ENCODE data around the gene DHRSX. TPM values are rescaled to one million over a fixed set of nuclear protein-coding genes. Genes with fewer than 3 reads are reported as not detected.

Gene DHRSX
- total and polyA plus RNA-seq, 2 donors (not counting 3 experiments of a cell fraction or from before 2014, with no cell fraction given) = 27.1 to 37.7 TPM

GRCh38 chrX:2450681-2451080, 50.1 kb downstream of the DHRSX start:
- Histone ChIP-seq H3K36me3 (ENCODE audit: control insufficient read depth in 2 of 2, extremely low read depth in 1 of 2, insufficient read depth in 2 of 2, low read length in 2 of 2) (no peaks in the 10 kb centered on the region), H3K27ac (ENCODE audit: insufficient read depth, low read depth, low read length) (no peak overlapping the region), H4K20me1 (replicated peaks; ENCODE audit: control insufficient read depth, extremely low read depth, insufficient read depth, low read length) (no peaks in the 10 kb centered on the region), H3K4me1 (ENCODE audit: control insufficient read depth, extremely low read depth, insufficient read depth, low read length) (no peaks in the 10 kb centered on the region), H3K4me2 (ENCODE audit: insufficient read depth, low read length) (no peak overlapping the region), H2AFZ (ENCODE audit: low read depth, low read length) (no peak overlapping the region), H3K9me3 (replicated peaks; ENCODE audit: control insufficient read depth, insufficient read depth, low read length) (peaks cover 1% of the 10 kb centered on the region), H3K9ac (replicated peaks; ENCODE audit: extremely low read depth, insufficient read depth, low read length) (no peak overlapping the region), H3K9me1 (replicated peaks; ENCODE audit: control insufficient read depth, extremely low read depth, insufficient read depth, low read length) (no peaks in the 10 kb centered on the region), H3K27me3 (ENCODE audit: control insufficient read depth in 2 of 2, insufficient read depth in 2 of 2, low read length in 2 of 2) (no peaks in the 10 kb centered on the region), H3K79me2 (ENCODE audit: control insufficient read depth, insufficient read depth, low read length) (peaks cover 16% of the 10 kb centered on the region), H3K4me3 (replicated peaks in 1 of 3; ENCODE audit: insufficient read depth in 1 of 3, low read depth in 1 of 3, low read length in 3 of 3) (no peak overlapping the region)
- CTCF ChIA-PET = no interaction called here
- DNase-seq (ENCODE audit: low read depth, low spot score) = no peak
- TF ChIP-seq FOS (IDR thresholded peaks at IDR 0.05; ENCODE audit: borderline replicate concordance, insufficient read depth, low read length) (no peak), CTCF (IDR thresholded peaks at IDR 0.05; ENCODE audit: extremely low read depth in 1 of 2, insufficient read depth in 1 of 2, low read depth in 1 of 2, low read length in 2 of 2) (no peak), JUN (IDR thresholded peaks at IDR 0.05; ENCODE audit: borderline replicate concordance, insufficient read depth, insufficient read length, low read depth) (no peak), EZH2 (IDR thresholded peaks at IDR 0.05; ENCODE audit: borderline replicate concordance, low read depth, low read length, severe bottlenecking) (no peak), GATA2 (IDR thresholded peaks at IDR 0.05; ENCODE audit: insufficient read depth, insufficient read length, low read depth, low read length) (no peak)
- dilution Hi-C loops (cut with MboI; ENCODE audit: extremely low pct_ligation_motif_present, low sequenced_read_pairs) = no loop called here
- POLR2A ChIA-PET = no interaction called here
- intact Hi-C loops (cut with micrococcal nuclease) = no loop called here
- no TSS peak for BruUV-seq (replicated peaks)
- FAIRE-seq = no peak

Data from endothelial cell of umbilical vein (primary cell).